GM12878 (cell line): ENCODE measurements around the gene PNLIPRP2.

Source experiments
- BHLHE40 ChIP-seq, 2 experiments: fragments of 450-650 bp in 1 of 2; IDR thresholded peaks; 2 replicates each; pipeline ENCODE4 v1.6.1; 2011 to 2017; ENCODE audit warnings: low read depth in 2 of 2, borderline replicate concordance in 1 of 2, improper control_type of control experiment in 1 of 2, low read length in 1 of 2, mild to moderate bottlenecking in 1 of 2
- BRCA1 ChIP-seq: IDR thresholded peaks from 2 replicates; pipeline ENCODE4 v1.6.1; 2011; ENCODE audit warnings: low read depth, low read length, improper control_type of control experiment
- CEBPZ ChIP-seq: fragments of 150-350 bp; IDR thresholded peaks from 2 replicates; pipeline ENCODE4 v1.6.1; 2016; ENCODE audit warnings: low read depth, low read length
- CTCF ChIP-seq, 3 experiments: IDR thresholded peaks in 2 of 3; conservative IDR thresholded peaks in 1 of 3; 2 replicates each; pipeline ENCODE4 v1.5.1; 2011; ENCODE audit warnings: low read depth in 3 of 3, low read length in 3 of 3, mild to moderate bottlenecking in 3 of 3, control low read depth in 2 of 3, moderate library complexity in 2 of 3, inconsistent platforms in 1 of 3, mixed read lengths in 1 of 3; ENCODE audit not compliant: control insufficient read depth in 2 of 3, insufficient read depth in 1 of 3; ENCODE audit errors: extremely low read depth in 1 of 3
- E2F4 ChIP-seq: IDR thresholded peaks from 2 replicates; pipeline ENCODE4 v1.6.1; 2012; ENCODE audit warnings: low read depth, low read length, improper control_type of control experiment
- E2F8 ChIP-seq: fragments of 450-650 bp; IDR thresholded peaks from 2 replicates; pipeline ENCODE4 v1.6.1; 2018; ENCODE audit warnings: mild to moderate bottlenecking, low read depth, moderate library complexity; ENCODE audit not compliant: partially characterized antibody
- EZH2 ChIP-seq: IDR thresholded peaks from 2 replicates; pipeline ENCODE4 v1.6.1; 2012; ENCODE audit warnings: low read depth, mild to moderate bottlenecking, control low read depth, inconsistent platforms, low read length, borderline replicate concordance; ENCODE audit not compliant: control insufficient read depth
- HDAC6 ChIP-seq: fragments of 200-600 bp; sonication (generic); IDR thresholded peaks from one replicate; pipeline ENCODE4 v1.8.0; 2017; ENCODE audit warnings: antibody characterized with exemption; ENCODE audit not compliant: unreplicated experiment
- MXI1 ChIP-seq: fragments of 150-350 bp; IDR thresholded peaks from 2 replicates; pipeline ENCODE4 v1.6.1; 2011; ENCODE audit warnings: low read depth, mild to moderate bottlenecking, inconsistent platforms, low read length, improper control_type of control experiment
- MYC ChIP-seq: IDR thresholded peaks from 2 replicates; pipeline ENCODE4 v1.6.1; 2011; ENCODE audit warnings: mild to moderate bottlenecking, low read length, moderate library complexity, inconsistent platforms; ENCODE audit not compliant: insufficient read depth, insufficient replicate concordance, insufficient read length, severe bottlenecking
- NKRF ChIP-seq: fragments of 450-650 bp; conservative IDR thresholded peaks from 2 replicates; pipeline ENCODE4 v1.6.1; 2017; ENCODE audit warnings: mild to moderate bottlenecking, moderate library complexity
- NR2C2 ChIP-seq: IDR thresholded peaks from 2 replicates; pipeline ENCODE4 v1.6.1; 2011; ENCODE audit warnings: borderline replicate concordance, low read depth; ENCODE audit not compliant: control insufficient read depth, insufficient read length
- POLR2A ChIP-seq: IDR thresholded peaks from 2 replicates; pipeline ENCODE4 v1.6.1; 2011; ENCODE audit warnings: low read depth, mild to moderate bottlenecking, low read length
- ZSCAN29 ChIP-seq: fragments of 450-650 bp; IDR thresholded peaks from 2 replicates; pipeline ENCODE4 v1.6.1; 2017; ENCODE audit warnings: mild to moderate bottlenecking, moderate library complexity

GRCh38 chr10:116589926-116590325, 30.8 kb upstream of the PNLIPRP2 start:
- TF ChIP-seq CEBPZ (no peak), MYC (no peak), EZH2 (no peak), E2F4 (no peak), BRCA1 (no peak), NR2C2 (no peak), CTCF (IDR thresholded peaks at IDR 0.05 in 2 of 3, conservative IDR thresholded peaks at IDR 0.05 in 1 of 3; ENCODE audit: control insufficient read depth in 2 of 3, extremely low read depth in 1 of 3, insufficient read depth in 1 of 3, low read depth in 3 of 3, low read length in 3 of 3) (no peak), HDAC6 (no peak), ZSCAN29 (no peak), NKRF (no peak), E2F8 (no peak), BHLHE40 (IDR thresholded peaks at IDR 0.05; ENCODE audit: borderline replicate concordance in 1 of 2, low read depth in 2 of 2, low read length in 1 of 2) (no peak), MXI1 (no peak), POLR2A (no peak)
